SW 1271 (cell line): Measurements from ENCODE around the gene USP22.

Experiments used
- DNase-seq, 2 experiments: peaks; one replicate each; lab custom pipeline; 2025; lab: John Stamatoyannopoulos, UW

USP22 gene

DNA sequence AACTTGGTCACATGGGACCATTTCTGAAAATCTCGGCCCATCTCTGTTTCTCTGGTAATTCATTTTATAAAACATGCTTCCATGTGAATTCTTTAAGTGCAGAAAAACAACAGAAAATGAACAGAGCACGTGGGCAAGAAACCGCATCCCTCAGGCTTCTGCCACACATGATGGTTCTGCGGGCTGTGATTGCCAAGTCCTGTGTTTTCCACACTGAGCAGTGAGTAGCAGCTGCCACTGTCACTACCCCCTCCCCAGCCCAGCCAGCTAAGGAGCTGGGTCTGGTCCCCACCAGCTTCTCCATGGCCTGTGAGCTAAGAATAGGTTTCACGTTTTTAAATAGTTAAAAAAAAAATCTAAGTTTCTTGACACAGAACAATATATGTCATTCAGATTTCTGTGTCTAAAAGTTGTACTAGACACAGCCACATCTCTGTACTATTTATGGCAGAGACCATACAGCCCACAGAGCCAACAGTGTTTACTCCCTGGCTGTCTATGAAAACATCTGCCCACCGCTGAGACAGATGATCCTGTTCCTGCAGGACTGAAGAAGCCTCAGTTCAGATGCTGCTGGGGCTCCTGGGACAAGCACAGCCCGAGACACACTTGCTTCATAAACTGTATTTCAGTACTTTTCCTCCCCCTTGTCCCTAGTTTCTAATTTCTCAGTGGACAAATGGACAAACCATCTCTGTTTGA is 41.5 kb downstream of the USP22 start:
- no peak for DNase-seq

DNA sequence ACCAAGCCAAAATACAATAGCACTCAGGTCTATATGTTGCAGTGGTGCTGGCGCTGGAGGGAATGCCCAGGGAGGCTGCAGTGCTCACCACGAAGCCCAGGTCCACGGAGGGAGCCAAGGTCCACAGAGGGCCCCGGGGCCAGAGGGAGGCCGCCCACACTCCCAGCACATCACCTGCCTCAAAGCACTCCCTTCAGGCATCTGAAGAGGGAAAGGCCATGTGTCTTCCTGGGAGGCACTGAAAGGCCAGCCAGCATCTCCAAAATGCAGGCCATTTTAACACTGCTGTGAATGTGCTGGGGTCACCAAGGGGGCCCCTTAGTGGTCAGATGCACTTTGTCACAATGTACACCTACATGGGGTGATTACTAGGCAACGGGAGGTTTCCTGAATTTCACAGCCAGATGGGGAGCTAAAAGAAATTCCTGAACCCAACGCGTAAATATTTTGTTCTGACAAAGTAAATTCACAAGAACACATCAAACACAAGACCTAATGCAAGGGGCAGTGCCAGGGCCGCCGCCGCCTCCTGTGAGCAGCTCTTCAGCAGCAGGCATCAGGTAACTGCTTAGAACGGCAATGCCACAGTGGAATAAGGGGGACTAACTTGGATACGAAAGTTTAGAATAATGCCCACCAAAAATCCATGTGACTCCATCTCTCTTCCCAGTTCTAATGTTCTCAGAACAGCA is 42.8 kb downstream of the USP22 start:
- no peak for DNase-seq

DNA sequence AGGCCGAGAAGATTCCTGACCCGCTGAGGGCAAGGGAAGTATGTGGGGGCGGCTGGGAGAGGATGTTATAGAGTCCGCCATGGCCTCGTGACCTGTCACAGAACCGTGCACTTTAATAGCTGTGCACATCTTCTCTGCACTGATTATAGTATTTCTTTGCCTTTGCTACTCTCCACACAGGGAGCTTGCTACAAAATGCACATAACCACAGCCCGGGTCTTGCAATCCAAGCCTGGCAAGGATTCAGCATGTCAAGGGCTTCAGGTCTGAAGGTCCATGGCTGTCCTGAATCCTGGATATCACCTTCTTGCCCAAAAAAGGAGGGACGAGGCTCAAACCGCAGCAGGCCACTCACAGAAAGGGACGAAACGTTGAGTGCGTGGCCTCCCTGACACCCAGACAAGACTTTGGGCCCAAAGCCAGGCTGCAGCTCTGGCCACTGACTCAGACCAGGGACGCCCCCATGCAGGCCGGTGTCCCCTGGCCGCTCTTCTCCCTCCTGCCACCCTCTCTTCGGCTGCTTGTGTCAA is 43.7 kb downstream of the USP22 start:
- DNase-seq: no peak

DNA sequence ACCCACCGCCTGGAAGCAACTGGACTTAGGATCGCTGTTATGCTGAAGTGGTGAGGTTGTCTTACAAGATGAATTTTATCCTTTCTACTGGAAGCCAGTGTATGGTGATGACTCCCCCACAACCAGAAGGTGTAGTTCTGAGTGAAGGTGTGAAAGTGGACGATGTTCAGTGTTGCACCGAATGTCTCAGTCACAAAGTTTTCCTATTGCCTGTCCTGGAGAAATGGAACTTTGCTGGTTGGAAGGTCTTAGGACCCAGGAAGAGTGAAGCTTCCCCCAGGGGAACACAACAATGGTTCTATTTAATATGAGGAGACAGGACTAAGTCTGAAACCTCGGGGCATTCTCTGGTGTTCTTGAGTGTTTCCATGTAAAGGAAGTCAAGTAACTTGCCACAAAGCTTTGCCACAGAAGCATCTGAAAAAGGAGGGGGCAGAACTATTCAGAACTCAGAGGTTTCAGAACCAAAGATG is 44.2 kb downstream of the USP22 start:
- DNase-seq: peak in 1 of 2 experiments; percentile 9

DNA sequence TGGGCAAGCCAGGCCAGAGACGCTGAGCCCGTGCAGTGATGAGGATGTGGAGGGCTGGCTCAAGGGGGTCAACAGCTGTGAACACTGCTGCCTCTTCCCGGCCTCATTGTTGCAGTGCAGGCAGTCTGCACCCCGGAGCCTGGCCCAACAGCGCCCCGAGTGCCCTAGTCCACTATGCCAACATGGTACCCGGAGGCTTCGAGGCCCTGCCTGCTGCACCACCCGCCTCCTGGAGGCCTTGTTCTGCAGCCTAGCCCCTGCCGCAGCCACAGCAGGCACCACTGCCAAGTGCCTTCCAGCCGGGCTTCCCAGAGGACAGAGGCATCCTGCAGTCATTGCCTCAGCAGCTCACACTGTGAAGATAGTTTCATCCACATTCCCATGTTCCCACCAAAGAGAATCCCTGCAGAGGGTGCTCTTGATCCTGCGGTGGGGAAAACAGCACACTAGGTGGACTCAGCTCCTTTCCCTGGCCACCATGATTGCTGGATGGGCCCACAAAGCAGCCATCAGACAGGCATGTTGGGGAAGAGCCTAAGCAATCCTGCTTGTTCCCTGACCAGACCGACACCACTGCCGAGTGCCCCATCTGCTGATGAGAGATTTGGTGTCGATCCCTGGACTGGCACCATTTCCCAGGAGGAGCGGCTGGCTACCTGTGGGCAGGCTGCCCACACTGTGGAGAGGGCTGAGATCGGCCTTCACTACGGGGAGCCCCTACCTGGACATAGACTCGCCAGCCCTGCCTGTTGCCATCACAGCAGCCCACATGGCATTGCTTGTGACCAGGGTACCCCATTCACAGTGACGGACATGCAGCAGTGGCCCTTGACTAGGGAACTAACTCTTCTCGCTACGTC is 44.9 kb downstream of the USP22 start:
- DNase-seq: peak in 1 of 2 experiments; percentile 13

DNA sequence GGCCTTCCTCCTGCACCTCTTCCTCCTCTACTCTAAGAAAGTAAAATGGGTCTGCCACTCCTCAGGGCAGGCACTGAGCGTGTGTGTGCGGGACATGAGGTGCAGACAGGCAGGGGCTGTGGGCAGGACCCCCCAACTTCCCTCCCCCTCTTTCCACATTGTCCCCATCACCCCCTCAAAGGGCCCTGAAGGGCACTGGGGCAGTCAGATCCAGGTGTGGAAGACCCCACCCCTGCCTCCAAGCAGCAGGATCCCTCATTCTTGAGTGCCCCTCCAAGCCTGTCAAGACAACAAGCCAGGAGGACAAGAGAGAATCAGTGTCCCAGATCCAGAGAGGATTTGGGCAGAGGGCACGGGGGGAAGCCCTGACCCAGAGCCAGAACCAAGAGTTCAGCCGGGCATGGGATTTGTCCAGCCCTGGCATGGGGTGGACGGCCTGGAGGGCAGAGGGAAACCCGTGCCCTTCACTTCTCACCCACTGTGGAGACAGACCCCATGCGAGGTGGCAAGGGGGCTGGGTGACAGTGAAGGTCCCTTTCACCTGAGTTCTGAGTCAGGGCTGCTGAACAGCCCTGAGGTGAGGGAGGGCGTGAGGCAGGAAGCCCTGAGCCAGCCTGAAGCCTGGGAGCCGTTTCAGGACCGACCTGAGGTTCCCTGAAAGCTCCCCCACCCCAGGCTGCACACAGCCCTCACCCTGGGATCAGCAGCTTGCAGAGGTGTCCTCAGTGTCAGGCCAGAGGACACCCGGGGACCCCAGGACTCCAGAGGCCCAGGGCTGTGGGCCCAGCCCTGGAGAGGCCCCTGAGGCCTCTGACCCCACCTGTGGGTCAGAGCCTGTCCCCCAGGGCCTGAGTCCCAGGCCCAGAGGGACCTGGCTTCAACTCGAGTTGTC is 45.8 kb downstream of the USP22 start:
- DNase-seq: no peak

DNA sequence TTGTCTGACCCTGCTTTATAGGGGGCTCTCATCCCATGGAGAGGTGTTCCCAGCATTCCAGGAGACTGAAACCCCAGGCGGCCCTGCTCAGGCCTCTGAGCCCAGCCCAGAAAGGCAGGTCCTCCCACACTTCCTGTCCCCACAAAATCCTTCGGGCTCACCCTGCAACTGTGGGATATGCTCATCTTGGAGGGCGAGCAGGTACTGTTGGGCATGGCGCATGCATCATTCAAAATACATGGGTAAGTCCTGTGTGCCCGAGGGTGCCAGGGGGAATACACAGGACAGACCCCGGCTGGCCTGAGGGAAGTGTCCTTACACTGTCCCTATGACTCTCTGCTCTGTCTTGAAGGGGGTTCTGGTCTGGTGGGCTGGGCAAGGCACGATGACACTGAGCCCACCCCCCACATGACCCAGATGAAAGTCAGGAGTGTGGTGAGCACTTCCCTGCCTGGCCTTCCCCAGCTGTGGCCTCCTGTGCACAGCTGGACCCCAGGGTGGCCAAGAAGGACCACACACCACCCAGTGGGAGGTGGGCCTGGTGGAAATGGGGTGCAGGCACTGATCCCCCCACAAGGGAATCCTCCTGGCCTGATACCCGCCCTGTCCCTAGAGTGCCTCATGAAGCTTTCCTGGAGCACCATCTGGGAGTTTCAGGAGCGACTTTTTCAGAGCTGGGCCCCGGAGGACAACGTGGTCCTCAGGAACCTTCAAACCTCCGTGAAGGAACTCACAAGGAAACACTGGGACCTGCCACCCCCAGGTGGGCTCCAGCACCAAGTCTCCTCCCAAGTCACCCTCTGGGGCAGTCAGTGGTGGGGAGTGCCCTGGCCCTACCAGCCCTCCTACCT is 46.7 kb downstream of the USP22 start:
- DNase-seq: no peak

DNA sequence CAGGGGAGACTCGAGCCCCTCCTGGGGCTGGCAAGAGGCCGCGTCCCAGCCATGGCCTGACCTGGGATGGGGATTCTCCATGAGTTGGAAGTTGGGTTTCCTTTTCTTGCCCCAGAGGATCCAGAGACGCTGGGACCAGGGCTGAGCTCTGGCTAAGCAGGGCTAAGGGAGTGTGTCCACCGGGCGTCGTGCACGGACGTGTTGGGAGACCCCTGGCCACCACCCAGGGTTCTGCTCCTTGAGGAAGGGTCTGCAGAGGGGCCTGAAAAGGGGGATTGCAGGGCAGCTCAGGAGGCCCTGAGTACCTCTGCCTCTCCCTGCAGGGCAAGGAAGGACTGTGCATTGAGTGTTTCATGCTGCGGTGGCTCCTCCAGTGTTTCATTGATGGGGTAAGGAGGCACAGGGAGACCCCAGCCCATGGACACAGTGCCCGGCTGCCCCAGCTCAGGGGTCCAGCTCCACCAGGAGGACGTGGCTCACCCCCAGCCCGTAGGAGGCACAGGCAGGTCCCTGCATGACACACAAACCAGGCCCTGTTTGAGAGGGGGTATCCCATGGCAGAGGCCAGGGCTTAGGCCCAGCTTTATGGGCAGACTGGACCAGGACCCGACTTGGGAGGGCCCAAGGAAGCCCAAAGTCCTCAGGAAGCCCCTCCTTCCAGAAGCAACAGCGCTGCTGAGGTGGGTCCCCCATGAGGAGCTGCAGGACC is 47.5 kb downstream of the USP22 start:
- DNase-seq: no peak

DNA sequence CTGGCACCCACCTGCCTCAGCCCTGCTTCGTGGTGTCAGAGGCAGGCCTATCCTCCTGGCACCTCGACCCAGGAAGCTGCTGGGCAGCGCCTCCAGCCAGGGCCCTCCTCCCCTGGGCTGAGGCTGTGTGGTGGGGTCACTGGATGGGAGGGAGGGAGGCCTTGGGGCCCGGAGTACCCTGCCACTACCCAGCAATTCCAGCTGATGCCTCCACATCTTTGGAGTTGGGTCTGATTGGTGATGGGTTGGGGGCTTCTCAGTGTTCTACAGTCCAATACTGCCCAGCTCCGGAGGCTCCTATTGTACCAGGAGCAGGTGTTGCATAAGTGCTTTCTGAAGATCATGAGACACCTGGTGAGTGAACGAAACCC is 48.0 kb downstream of the USP22 start:
- DNase-seq: no peak

DNA sequence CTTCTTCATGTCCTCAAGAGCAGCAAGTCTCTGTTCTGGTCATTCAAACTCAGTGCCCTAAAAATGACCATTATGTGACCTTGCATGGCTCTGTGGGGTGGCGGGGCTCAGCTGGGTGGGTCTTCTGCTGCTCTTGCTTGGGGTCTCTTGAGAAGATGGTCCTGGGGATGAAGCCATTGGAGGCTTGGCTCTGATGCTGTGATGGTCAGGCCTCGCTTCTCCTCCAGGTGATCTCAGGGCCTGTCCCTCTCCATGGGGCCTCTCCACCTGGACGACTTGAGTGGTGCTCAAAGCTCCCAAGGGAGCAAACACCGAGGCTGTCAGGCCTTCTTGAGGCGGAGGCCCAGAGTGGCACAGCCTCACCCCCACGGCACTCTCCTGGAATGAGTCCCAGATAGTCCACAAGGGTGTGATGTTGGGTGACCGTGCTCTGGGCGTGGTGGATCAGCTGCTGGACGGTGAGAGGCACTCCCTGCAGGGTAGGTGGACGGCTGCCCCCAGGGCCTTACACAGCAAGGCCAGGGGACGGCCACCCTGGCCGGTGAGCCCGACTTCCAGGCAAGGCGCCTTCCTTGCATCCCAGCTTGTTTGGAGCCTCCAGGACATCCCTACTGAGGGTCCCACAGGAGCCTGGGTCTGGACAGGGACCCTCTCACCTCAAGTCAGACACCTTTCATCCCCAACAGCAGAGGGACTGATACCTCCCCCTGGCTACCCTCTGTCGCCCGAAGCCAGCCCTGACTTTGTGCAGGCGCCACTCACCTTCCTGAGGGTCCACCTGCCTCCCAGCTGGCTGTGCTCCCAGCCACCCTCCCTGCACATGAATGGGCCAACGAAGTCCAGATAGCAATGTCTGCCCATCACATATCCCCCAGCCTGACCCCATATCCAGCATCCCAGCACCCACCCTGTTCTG is 48.7 kb downstream of the USP22 start:
- DNase-seq: no peak

DNA sequence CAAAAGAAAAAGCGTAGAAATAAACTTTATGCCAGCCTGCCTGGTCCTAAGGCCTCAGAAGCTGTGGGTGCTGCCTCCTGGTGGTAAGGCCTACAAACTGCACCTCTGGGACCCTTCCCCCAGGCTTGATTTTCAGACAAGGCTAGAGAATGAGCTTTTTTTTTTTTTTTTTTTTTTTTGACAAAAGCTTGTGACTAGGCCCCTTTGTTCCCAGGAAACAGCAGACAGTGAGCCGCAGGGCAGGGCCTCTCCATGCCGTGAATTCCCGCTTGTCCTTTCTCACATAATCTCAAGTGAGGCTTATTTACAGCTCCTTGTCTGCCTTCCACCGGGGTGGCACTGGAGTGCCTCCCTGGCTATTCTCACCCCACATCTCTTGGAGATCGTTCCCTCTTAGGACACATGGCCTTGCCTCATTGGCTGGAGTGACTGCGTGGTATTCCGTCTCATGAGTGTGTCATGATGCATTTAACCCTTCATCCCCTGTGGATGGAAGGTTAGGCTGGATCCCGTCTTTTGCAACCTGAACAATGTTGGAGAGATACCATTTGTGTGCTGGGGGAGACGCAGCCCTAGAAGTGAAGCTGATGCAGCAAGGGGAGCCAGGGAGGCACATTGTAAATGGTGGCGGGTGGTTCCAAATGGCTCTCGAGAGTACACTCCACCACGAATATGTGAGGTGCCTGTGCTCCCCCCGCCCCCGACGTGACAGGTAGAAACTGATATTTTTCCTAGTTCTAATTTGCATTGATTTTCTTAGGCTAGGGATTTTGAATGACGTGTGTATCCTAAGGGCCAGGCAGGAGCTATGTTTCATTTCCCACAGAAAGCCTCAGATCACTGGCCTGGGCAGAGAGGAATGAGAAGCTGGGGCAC is 49.6 kb downstream of the USP22 start:
- peak; percentile 49 to 68 for DNase-seq

DNA sequence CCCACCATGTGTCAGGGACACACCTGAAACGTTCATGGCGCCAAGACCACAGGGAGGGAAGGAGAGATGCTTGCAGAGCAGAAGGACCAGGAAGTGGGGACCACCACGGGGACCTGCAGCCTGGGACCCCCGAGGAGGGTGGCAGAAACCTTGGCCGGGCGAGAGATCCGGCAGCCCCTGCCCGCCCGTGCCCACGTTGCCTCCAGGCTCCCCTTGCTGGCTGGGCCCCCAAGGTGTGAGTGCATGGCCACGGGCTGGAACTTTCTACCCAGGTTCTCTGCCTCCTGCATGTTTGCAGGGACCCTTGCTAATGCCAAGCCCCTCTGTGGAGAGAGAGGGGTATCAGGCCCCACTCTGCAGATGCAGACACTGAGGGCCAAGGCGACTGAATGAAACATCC is 50.4 kb downstream of the USP22 start:
- DNase-seq: no peak

DNA sequence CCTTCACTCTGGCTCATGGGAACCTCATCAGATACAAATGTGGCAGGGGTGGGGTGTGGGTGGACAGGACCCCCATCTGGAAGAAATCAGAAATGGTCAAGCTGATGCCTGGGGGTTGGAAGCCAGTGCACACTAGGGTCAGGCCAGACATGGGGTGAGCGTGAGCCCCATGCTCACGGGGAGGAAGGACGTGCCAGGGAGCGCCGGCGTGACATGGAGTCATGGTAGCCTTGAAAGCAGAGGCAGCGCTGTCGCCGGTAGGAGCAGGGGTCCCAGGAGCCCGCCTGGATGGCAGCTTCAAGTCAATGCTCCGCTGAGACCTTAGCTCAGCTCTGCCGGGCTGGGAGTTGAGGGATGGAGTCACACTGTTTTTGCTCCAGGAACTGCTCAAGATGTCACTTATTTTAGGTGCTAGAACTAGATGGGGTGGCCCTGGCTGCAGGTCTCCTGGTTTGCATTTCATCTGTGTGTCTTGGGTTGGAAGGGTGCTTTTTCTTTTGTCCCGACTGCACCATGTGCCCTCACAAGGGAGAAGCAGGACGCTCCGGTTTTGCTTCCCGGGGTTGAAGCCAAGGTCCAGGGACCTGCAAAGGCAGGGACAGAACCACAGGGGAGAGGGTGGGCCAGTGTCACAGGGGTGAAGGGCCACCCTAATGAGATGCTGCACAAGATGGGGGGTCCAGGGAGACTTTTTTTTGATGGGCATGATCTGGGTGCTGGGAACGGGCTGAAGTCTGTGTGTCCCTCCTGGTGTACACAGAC is 51.4 kb downstream of the USP22 start:
- no peak for DNase-seq

DNA sequence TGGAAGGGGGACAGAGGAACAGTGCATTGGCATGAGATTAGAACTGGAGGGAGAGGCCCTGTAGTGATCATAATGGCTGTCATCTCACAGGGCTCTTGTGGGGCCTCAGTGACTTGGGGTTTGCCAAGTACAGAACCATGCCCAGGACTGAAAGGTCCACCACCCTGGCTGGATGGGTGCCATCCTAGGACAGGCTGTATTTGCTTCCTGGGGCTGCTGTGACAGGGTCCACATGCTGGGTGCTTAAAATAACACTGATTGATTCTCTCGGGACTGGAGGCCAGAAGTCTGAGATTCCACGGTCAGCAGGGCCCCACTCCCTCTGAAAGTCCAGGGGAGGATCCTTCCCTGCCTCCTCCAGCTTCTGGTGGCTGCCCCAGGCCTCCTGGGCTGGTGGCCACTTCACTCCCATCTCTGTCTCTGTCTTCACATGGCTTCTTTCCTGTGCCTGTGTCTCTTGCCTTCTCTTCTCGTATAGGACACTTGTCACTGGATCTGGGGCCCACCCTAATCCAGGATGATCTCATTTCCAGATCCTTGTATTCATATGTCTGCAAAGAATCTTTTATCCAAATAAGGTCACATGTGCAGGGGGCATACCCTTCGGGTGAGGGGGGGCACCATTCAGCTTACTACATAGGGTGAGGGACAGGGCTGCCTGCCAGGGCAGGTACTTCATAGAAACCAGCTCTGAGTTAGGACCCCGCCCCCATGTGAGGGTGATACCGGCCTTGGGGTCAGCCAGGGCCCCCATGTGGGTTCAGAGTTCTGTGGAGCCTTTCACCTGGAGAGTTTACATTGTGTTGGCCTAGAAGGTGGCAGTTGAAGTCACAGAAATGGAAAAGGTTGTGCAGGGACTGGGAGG is 52.6 kb downstream of the USP22 start:
- DNase-seq: no peak

DNA sequence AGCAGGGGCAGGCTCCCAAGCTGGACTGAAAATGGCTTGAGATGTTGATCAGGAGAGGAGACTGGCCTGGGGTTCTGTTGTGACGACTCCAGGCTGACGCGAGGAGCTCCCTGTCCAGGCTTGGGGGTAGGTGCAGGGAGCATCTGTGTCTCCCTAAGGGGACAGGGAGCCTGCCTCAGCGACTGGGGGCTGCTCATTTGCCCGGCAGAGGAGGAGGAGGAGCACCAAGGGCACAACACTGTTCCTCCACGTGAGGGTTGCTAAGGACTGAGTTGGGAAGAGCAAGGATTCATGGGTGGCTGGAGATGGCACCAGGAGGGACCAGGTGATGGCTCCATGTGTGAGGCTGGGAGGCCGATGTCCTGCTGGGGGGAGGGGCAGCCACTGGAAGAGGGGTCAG is 53.3 kb downstream of the USP22 start:
- no peak for DNase-seq

DNA sequence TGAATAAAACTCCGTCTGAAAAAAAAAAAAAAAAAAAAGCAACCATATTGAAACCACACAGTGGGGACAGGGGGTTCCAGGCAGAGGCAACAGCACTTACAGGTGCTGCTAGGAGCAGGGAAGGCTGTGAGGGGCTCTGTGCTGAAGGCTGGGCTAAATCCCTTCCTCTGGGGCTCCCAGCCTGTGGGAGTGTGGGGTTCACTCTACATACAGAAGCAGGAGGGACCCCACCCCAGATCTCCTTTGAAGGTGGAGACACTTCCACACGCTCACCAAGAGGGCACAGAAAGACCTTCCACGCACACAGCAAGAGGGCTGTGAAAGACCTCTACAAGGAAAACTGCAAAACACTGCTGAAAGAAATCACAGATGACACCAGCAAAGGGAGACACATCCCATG is 53.9 kb downstream of the USP22 start:
- DNase-seq: no peak
